GM04504 (cell line): ENCODE measurements around the gene CFAP65.
A peak's percentile ranks its signal among the peaks of the same experiment; 100 is the strongest.

ENCODE experiments used
- DNase-seq: peaks from one replicate; pipeline ENCODE4 v3.0.0-alpha.2; 2012; ENCODE audit warnings: low read depth

The CFAP65 gene

DNA sequence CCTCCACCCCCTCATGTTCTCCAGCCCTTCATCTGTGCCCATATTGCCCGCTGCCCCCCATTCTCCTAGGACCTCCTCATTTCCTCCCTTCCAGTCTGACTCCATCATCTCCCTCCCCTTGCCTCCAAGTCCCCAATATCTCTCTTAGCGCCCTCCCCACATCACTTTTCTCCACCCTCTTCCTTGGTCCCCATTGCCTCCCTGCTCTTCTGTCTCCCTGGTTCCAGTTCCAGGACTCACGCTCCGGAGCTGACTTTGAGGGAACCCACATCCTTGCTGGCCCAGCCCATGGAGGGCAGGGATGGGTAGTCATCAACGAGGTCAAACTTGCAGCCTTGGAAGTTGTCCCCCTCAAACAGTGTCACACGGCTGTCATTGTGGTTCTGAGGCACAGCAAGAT, 50.7 kb downstream of the CFAP65 start:
- DNase-seq = no peak

- no peak for DNase-seq
Measured at GRCh38 chr2:218990052-218990451, 51.3 kb downstream of the CFAP65 start.

GRCh38 chr2:218988650-218989049, 52.7 kb downstream of the CFAP65 start:
- no peak for DNase-seq

DNA sequence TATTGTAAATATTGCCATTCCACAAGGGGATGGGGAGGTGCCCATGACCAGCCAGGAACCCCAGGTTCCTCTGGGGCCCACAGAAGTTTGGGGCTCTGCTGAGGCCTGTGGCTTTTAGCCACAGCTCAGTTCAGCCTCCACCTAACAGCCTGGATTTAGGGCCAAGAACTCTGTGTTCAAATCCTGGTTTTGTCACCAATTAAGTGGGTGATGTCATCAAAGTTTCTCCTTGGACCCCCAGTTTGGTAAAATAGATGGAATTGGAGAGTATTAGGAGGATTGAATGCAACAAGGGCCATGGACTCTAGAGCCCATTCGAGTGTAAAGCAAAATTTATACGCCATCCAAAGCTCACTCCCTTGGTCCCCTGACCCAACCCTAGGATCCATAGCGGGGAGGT, 53.2 kb downstream of the CFAP65 start:
- DNase-seq = no peak

- DNase-seq = no peak
Measured at GRCh38 chr2:218986148-218986761, 55.1 kb downstream of the CFAP65 start.

DNA sequence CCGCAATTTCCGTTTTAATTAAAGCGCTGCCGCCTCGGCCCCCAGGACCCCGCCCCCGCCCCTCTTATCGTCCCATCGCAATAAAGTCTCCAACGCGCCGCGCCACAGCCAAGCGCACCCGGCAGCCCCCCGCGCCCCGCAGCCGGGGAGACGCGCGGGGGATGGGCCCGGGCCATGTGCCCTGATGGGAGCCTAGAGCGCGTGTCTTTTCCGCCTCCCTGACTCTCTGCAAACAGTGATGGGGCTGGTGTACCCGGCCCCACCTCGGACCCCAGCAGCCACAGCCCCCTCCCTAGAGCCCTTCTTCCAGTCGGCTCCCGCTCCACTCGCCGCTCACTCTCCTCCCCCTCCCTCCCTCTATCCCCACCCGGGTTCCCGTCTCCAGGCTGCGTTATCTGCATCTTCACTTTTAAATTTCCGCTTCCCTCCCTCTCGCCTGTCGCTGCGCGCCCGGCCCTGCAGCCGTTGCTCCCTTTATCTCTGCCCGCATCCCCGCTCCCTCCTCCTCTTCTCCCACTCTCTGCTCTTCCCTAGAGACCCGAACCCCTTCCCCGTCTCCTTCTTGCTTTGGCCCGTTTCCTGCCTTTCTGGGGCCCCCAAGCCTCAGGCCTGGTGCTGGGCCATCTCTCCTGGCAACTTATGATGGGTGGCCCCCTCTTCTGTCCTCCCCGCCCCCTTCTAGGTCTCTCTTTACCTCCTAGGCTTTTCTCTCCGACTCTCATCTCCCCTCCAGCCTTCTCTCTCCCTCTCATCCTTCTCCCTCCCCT, 55.8 kb downstream of the CFAP65 start:
- DNase-seq = no peak

DNA sequence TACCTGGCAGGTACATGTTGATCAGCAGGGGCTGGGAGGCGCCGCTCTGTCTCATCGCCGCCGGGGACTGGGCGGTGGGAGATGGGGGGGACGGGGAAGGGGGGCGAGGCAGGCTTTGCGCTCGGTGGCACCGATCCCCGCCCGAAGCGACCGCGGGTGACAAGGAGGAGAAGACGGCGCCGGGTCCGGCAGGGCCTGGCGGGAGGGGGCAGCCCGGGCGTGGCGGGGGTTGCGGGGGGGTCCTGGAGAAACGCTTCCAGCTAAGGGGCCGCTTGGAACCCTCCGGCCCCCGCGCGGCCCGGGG, 56.3 kb downstream of the CFAP65 start, which contains the start of gene FEV:
Gene FEV, minus strand, starts transcription at position 164 of the 304 bp plus-strand sequence. Its CDS starts 109 bp downstream, at position 55.
- DNase-seq = no peak

DNA sequence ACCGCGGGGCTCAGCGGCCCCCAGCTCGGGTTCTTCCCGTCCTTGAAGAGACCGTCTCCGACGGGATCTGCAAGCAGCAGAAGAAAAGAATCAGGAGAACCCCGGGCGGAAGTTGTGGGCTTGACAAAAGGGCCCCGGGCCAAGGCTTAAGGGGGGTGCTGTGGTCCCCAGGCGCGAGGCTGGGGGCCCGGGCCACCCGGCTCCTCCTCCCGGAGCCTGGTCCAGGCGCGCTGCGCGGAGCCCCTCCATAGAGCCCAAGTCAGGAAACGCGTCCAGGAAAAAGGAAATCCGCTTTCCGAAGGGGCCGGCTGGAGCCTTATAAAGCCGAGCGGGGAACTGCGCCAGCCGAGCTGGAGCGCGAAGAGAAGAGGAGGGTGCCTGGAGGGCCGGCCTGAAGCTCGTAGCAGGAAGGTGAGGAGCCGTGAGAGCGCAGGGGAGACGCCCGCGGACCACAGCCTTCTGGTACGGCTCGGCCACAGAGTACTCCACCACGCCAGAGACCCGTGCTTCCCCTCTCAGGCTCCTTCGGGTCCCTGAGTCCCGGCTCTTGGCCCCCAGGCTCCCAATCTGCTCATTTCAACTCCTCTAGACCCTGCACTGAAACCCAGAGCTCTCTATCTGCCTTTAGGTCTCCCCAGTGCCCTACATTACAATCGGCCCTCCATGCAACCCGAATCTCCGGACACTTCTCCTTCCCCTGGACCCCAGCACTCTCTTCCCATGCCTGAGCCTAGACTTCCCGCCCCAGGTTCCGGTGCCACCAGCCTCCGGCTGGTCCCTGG, 56.9 kb downstream of the CFAP65 start:
- DNase-seq = no peak

GRCh38 chr2:218983934-218984238, 57.4 kb downstream of the CFAP65 start:
- DNase-seq = no peak

DNA sequence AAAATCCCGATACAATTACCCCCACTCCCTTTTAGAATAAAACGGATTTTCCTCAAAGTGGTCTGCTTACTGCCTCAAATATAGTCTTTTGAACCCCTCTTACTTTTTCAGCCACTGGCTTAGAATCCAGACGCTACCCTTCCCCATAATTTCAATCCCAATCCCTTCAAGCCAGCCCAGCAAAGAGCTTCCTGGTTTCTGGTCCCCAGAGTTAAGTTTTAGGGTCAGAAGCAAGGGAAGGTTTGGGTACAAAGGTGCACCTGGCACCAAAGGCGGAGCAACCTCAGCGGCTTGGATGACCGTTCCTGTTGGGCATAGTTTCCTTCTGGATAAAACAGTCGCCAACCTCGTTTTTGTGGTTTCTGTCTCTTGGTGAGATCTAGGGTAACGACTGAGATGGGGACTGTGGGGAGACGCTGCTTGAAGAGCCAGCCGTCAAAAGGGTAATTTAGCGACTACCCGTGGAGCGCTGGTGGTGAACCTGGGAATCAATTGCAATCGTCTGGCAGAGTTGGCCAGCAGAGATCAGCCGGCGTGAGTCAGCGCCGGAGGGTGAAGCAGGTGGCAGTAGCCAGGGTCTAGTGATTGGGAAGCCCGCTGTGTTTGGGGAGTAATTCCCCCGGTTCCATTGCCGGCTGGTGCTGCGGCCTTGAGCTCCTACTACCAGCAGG, 57.9 kb downstream of the CFAP65 start:
- no peak for DNase-seq

DNA sequence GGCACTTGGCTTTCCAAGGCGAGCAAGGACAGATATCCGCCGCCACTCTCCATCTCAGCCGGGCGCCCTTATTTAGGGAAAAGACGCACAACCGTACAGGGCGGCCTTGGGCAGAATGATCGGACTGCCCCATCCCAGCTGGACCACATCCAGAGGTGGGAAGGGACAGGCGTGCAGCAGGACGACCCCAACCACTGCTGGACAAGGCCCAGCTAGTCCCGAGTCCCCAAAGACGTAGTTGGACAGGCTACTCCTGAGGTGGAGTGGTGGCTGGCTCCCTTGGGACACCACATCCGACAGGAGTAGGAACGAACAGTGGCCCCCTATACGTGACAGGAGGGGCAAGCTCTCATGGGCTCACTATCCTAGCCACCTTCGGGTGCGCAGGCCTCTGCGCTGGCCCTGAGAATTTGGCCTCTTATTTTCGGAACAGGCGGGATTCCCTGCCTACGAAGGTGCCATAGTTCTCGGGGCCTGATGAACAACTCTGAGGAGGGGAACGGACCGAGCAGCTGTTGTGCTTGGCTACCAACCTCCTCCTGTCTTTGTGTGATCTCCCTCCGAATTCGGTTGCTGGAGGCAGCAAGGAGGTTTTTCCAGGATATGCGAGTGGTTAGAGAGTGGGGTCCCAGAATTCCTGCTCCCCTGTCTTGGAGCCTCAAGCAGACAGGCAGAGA, 58.6 kb downstream of the CFAP65 start:
- DNase-seq = no peak

- DNase-seq = no peak
Measured at GRCh38 chr2:218981881-218982585, 59.3 kb downstream of the CFAP65 start.

GRCh38 chr2:218981390-218981880, 59.9 kb downstream of the CFAP65 start:
- no peak for DNase-seq

GRCh38 chr2:218980735-218981389, 60.5 kb downstream of the CFAP65 start:
- DNase-seq = no peak

DNA sequence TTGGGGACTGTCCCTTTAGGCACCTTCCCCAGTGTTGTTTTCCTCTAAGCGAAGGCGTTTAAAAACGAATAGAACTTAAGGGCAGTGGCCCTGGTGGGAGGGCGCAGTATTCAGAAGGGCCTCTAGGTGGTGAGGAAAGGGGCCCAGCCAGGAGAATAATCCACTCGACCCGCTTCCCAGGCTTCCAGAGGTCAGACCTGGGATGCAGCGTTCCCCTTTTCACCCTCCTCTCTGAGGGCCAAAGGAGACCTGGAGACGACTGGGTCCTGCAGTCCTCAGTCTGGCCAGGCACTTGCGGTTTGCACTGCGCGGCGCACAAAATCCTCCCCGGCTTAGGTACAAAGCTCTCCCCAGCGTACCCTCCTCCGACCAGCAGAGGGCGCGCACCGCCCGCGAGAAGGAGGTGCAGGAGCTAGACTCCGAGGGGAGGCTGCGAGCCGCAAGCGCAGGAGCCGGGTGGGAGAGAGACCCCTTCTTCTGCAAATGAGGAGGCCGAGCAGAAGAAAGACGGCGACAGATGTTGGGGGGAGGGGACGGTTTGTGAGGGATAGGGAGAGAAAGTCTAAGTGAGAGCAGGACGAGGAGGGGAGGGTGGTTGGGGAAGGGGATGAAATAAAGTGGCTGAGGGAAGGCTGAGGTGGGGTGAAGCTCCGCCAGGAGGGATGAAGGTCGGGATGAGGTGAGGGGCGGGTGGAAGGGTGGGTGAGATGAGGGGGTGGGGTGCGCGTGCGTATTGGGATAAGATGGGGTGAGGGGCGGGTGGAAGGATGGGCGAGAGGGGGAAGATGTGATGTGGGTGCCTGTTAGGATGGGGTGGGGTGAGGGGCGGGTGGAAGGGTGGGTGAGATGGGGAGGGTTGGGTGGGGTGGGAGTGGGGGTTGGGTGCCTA, 61.2 kb downstream of the CFAP65 start:
- peak; percentile 35 for DNase-seq

DNA sequence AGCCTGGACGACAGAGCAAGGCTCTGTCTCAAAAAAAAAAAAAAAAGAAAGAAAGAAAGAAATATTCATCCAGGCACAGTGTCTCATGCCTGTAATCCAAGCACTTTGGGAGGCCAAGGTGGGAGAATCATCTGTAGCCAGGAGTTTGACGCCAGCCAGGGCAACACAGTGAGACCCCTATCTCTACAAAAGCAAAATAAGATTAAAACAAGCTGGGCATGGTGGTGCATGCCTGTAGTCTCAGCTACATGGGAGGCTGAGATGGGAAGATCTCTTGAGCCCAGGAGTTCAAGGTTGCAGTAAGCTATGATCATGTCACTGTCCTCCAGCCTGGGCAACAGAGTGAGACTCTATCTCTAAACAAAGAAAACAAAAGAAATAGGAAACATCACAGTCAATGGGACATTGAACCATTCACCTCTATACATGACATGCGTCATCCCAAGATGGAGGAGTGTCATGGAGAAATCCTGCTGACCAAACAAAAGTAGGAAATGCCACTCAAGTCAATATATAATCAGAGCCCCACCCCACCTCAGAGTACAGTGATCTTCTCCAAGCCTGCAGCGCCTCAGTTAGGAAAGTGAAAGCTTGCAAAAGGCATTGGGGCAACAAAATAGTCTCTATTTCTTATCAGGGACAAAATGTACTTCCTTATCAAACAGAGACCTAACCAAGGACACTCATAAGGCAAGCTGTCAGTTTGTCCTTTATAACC, 66.1 kb downstream of the CFAP65 start:
- no peak for DNase-seq

DNA sequence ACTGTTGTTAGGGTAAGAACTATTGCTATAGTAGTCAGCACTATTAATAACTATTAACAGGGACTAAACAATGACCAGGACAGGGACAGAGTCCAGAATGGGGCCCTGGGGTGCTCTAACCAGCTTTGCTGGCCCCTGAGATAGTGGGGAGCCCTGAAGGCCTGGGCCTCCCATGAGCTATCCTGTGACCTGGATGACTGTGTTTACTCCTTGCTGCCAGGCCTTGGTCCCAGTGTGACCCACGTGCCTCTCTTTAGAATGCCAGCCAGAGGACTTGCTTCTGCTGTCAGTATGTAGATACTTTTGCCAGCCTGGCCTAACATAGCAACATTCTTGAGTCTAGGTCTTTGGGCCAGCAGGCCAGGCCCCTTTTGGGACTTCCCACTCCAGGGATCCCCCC, 70.4 kb downstream of the CFAP65 start:
- DNase-seq = no peak

- DNase-seq = peak; percentile 26
Measured at GRCh38 chr2:218964041-218964771, 77.1 kb downstream of the CFAP65 start.
